SK-N-SH (cell line): Measurements from ENCODE around the gene FBXO31. TPM values are rescaled to one million over a fixed set of nuclear protein-coding genes. Genes with fewer than 3 reads are reported as not detected.
"Not testable (repeated sequence)": the region's sequence is repeated elsewhere in the genome, so short reads cannot be mapped to it uniquely, and the experiment has no call there.

ENCODE experiments used
- CTCF ChIA-PET: fragments of 300-600, 350-600 bp; formaldehyde crosslinking; extraction: SDS; loops from one replicate; lab custom pipeline; 2021; lab: Yijun Ruan, JAX
- POLR2A ChIA-PET: fragments of 350-600 bp; sonication (Branson Sonifier 250); formaldehyde crosslinking; extraction: SDS; loops from one replicate; lab custom pipeline; 2020; ENCODE audit warnings: antibody characterized with exemption, inconsistent platforms; lab: Yijun Ruan, JAX
- DNase-seq: peaks from one replicate; pipeline ENCODE4 v3.0.0; 2012
- H2AFZ ChIP-seq: fragments of 200-600 bp; sonication (generic); 2 replicates; pipeline ENCODE4 v1.8.1; 2016; ENCODE audit warnings: antibody characterized with exemption, mild to moderate bottlenecking, low read depth
- H3F3A ChIP-seq: fragments of 200-600 bp; sonication (generic); replicated peaks from 2 replicates; pipeline ENCODE3; 2016; ENCODE audit warnings: antibody characterized with exemption, mild to moderate bottlenecking; ENCODE audit not compliant: insufficient read depth
- H3K27ac ChIP-seq, 2 experiments: fragments of 200-500 bp in 1 of 2; fragments of 200-600 bp in 1 of 2; sonication (Bioruptor generic) in 1 of 2; sonication (generic), shearing (Covaris generic) in 1 of 2; 2 replicates each; pipeline versions ENCODE4 v1.5.1 to v1.6.1; 2014 to 2016; ENCODE audit warnings: low read depth in 2 of 2, inconsistent platforms in 1 of 2, low read length in 1 of 2, mild to moderate bottlenecking in 1 of 2, mixed read lengths in 1 of 2
- H3K27me3 ChIP-seq: fragments of 200-600 bp; sonication (generic), shearing (Covaris generic); 2 replicates; pipeline ENCODE4 v1.6.1; 2016; ENCODE audit warnings: mixed run types; ENCODE audit not compliant: insufficient read depth
- H3K36me3 ChIP-seq, 2 experiments: fragments of 200-500 bp in 1 of 2; fragments of 200-600 bp in 1 of 2; sonication (Bioruptor generic) in 1 of 2; sonication (generic) in 1 of 2; replicated peaks in 1 of 2; 2 replicates each; pipeline versions ENCODE3 to v1.5.1; 2014 to 2016; ENCODE audit warnings: low read length in 1 of 2, mild to moderate bottlenecking in 1 of 2; ENCODE audit not compliant: insufficient read depth in 2 of 2, control insufficient read depth in 1 of 2
- H3K4me1 ChIP-seq, 2 experiments: fragments of 200-500 bp in 1 of 2; fragments of 200-600 bp in 1 of 2; sonication (Bioruptor generic) in 1 of 2; sonication (generic), shearing (Covaris generic) in 1 of 2; 2 replicates each; pipeline versions ENCODE4 v1.5.1 to v1.6.1; 2014 to 2016; ENCODE audit warnings: low read depth in 1 of 2, low read length in 1 of 2, mixed run types in 1 of 2; ENCODE audit not compliant: insufficient read depth in 2 of 2, control insufficient read depth in 1 of 2
- H3K4me2 ChIP-seq: fragments of 200-600 bp; sonication (generic), shearing (Covaris generic); 2 replicates; pipeline ENCODE4 v1.6.1; 2017; ENCODE audit warnings: mixed run types
- H3K4me3 ChIP-seq, 2 experiments: fragments of 200-500 bp in 1 of 2; fragments of 200-600 bp in 1 of 2; sonication (Bioruptor generic) in 1 of 2; sonication (generic), shearing (Covaris generic) in 1 of 2; 2 replicates each; pipeline versions ENCODE4 v1.5.1 to v1.8.1; 2014 to 2016; ENCODE audit warnings: low read depth in 2 of 2, inconsistent platforms in 1 of 2, low read length in 1 of 2, mild to moderate bottlenecking in 1 of 2, mixed read lengths in 1 of 2, moderate library complexity in 1 of 2
- H3K79me2 ChIP-seq: fragments of 200-600 bp; sonication (generic); 2 replicates; pipeline ENCODE4 v1.8.1; 2017; ENCODE audit warnings: mild to moderate bottlenecking; ENCODE audit not compliant: insufficient read depth
- H3K9ac ChIP-seq: fragments of 200-600 bp; sonication (generic); 2 replicates; pipeline ENCODE4 v1.6.1; 2017; ENCODE audit warnings: mixed run types
- H3K9me2 ChIP-seq: fragments of 200-600 bp; sonication (generic); 2 replicates; pipeline ENCODE4 v1.6.1; 2017; ENCODE audit warnings: mixed run types
- H3K9me3 ChIP-seq: fragments of 200-600 bp; sonication (generic); 2 replicates; pipeline ENCODE4 v1.6.1; 2017; ENCODE audit warnings: mixed run types, mild to moderate bottlenecking, moderate library complexity
- H4K20me1 ChIP-seq: fragments of 200-600 bp; sonication (generic); 2 replicates; pipeline ENCODE4 v1.6.1; 2017; ENCODE audit warnings: mild to moderate bottlenecking, mixed run types; ENCODE audit not compliant: insufficient read depth
- EZH2phosphoT487 ChIP-seq: fragments of 200-600 bp; sonication (generic); IDR thresholded peaks from 2 replicates; pipeline ENCODE4 v1.6.1; 2017; ENCODE audit warnings: low read depth, mixed run types, mild to moderate bottlenecking, antibody characterized with exemption, moderate library complexity, borderline replicate concordance
- FOSL2 ChIP-seq: IDR thresholded peaks from 2 replicates; pipeline ENCODE4 v1.4.0; 2012; ENCODE audit warnings: low read depth, mild to moderate bottlenecking, moderate library complexity, borderline replicate concordance
- FOXJ3 ChIP-seq: sonication (generic); formaldehyde crosslinking; IDR thresholded peaks from 2 replicates; pipeline ENCODE4 v1.5.1; 2020; ENCODE audit warnings: mild to moderate bottlenecking, missing genetic modification reagents
- FOXM1 ChIP-seq: IDR thresholded peaks from 2 replicates; pipeline ENCODE4 v1.4.0; 2012; ENCODE audit warnings: low read depth, mild to moderate bottlenecking
- GABPA ChIP-seq: IDR thresholded peaks from 2 replicates; pipeline ENCODE4 v1.4.0; 2012; ENCODE audit warnings: low read depth, mild to moderate bottlenecking
- GATA2 ChIP-seq: sonication (generic); formaldehyde crosslinking; IDR thresholded peaks from 2 replicates; pipeline ENCODE4 v1.5.0; 2020; ENCODE audit warnings: mild to moderate bottlenecking, missing genetic modification reagents
- JUND ChIP-seq: IDR thresholded peaks from 2 replicates; pipeline ENCODE4 v1.4.0; 2012
- MXI1 ChIP-seq: IDR thresholded peaks from 2 replicates; pipeline ENCODE4 v1.6.1; 2012; ENCODE audit warnings: mild to moderate bottlenecking, low read depth, low read length, improper control_type of control experiment
- RXRA ChIP-seq: IDR thresholded peaks from 2 replicates; pipeline ENCODE4 v1.4.0; 2012; ENCODE audit warnings: low read depth, mild to moderate bottlenecking, borderline replicate concordance
- SMC3 ChIP-seq: IDR thresholded peaks from 2 replicates; pipeline ENCODE4 v1.6.1; 2012; ENCODE audit warnings: low read depth, low read length, improper control_type of control experiment
- YY1 ChIP-seq: IDR thresholded peaks from 2 replicates; pipeline ENCODE4 v1.4.0; 2012; ENCODE audit warnings: low read depth, mild to moderate bottlenecking
- WGBS: methylation state at CpG from one replicate; pipeline ENCODE4 v1.1.6; 2017; ENCODE audit warnings: low lambda C conversion rate; 5-methylcytosine and 5-hydroxymethylcytosine counted together
- polyA plus RNA-seq, 3 experiments: library from polyadenylated mRNA; depleted of rRNA; stranded (reverse); fragments of >200 nt; gene quantifications; 2 replicates each; pipeline ENCODE4 v1.2.3, GENCODE V29; 2012
- TF ChIP-seq, protein P1 (sequence below): IDR thresholded peaks from 2 replicates; pipeline ENCODE4 v1.4.0; 2012; ENCODE audit warnings: low read depth
- TF ChIP-seq, protein P2 (sequence below): fragments of 200-600 bp; sonication (generic); IDR thresholded peaks from 2 replicates; pipeline ENCODE4 v1.6.1; 2017; ENCODE audit warnings: antibody characterized with exemption, mild to moderate bottlenecking, moderate library complexity

Gene FBXO31
- polyA plus RNA-seq, 1 of the 3 experiments (the other 2 are of a cell fraction): 14.2 TPM

DNA sequence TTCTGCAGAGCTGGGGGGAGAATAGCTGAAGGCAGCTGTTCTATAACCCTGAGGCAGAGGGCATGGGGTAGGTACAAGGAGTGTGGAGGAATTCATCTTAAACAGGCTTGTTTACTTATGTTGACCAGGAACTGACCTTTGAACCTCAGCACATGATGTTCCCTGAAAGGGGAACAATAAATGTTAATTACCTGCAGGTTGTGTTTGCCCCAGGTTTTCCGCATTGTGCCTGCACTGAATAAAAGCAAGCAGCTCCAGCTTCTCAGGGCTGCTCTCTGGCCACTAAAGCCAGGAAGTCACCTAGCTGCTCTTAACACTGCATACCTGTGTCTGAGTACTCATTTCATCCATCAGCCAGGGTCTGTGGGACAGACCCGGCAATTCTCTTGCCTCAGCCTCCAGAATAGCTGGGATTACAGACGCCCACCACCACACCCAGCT lies 4.2 kb downstream of the FBXO31 start:
- H3K27ac ChIP-seq, DNase-seq, H3K4me2 ChIP-seq, POLR2A ChIA-PET, H2AFZ ChIP-seq, H3K9me2 ChIP-seq, H3K4me3 ChIP-seq, H3K36me3 ChIP-seq, CTCF ChIA-PET, H3K9ac ChIP-seq, H3K27me3 ChIP-seq, H3F3A ChIP-seq, H3K9me3 ChIP-seq: not testable (repeated sequence)
- 90% methylated on average over 2 of the region's 3 CpGs for WGBS
- peaks cover 7 to 19% of the 10 kb centered on the region in 2 experiments; a peak in 3 of 4 replicates for H3K4me1 ChIP-seq
- peaks cover 48% of the 10 kb centered on the region for H4K20me1 ChIP-seq
- peaks cover 88% of the 10 kb centered on the region for H3K79me2 ChIP-seq

DNA sequence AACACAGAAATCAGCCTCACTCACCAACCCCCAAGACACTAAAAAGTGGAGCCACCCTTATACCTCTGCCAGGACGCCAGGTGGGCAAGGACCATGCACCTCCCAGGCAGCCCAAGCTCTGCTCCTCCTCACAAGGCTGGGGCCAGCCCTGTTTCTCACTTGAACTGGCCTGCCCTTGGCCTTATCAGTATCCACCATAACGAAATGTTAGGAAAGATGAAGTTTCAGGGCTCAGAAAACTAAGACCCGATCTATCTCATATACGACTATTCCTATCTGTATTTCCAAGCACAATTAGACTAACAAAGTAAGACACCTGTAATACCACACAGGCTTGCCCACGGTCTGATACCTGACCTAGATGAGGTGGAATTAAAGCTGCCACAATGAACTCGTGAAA lies 6.9 kb downstream of the FBXO31 start:
- DNase-seq: no peak
- TF ChIP-seq FOXJ3 (no peak), YY1 (no peak), JUND (no peak), GATA2 (CRISPR knock-in tag) (no peak), EZH2phosphoT487 (no peak)
- TF ChIP-seq, protein P1, sequence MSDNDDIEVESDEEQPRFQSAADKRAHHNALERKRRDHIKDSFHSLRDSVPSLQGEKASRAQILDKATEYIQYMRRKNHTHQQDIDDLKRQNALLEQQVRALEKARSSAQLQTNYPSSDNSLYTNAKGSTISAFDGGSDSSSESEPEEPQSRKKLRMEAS: no peak
- TF ChIP-seq, all 33 proteins: peak for 0
- Histone ChIP-seq H3K27ac (no peak overlapping the region), H3K4me3 (no peak overlapping the region), H3K4me1 (peaks cover 5 to 19% of the 10 kb centered on the region in 2 experiments; a peak in 2 of 4 replicates), H3K9me2 (no peaks in the 10 kb centered on the region), H4K20me1 (peaks cover 54% of the 10 kb centered on the region), H3K9me3 (no peaks in the 10 kb centered on the region), H3K4me2 (no peak overlapping the region), H3K36me3 (no peaks in the 10 kb centered on the region), H2AFZ (no peak overlapping the region), H3F3A (no peaks in the 10 kb centered on the region), H3K27me3 (no peaks in the 10 kb centered on the region), H3K79me2 (peaks cover 97% of the 10 kb centered on the region), H3K9ac (no peak overlapping the region)
- POLR2A ChIA-PET: no interaction called here
- CTCF ChIA-PET: interaction anchor here (1.8 kb wide), 1 partner anchor 52 kb away, joined by 7 read pairs; no protein-coding TSS in a partner anchor
- WGBS: 97% methylated on average over 6 of the region's 6 CpGs

DNA sequence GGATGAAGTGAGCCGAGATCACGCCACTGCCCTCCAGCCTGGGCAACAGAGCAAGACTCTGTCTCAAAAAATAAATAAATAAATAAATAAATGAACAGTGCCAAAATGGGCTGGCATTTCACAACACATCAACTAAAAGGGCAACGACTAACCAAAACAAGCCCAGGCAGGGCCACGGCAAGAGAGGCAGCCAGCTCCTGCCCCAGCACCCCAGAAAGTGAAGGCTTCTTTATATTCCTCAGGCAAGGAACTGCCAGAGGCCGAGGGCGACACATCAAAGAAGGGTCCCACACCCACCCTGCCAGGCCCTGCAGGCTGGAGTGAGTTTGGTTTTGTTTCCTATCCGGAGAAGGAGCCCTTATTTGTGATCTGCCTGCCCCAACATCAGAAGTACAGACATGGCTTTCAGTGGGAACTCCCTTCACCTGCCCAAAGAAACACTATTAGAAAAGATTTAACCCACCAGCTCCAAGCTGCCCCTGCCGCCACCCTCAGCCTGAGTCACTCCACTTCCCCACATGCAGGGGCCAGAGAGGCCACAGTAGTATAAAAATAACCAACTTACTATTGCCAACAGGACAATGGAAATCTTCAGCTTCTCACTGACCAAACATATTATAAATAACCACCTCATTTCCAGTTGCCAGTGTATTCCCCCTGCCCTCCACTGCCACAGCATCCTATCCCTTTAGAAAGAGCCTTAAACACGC lies 8.0 kb downstream of the FBXO31 start:
- Histone ChIP-seq H3K79me2 (peaks cover 96% of the 10 kb centered on the region), H3K27ac (peak overlapping the region in 1 of 2 experiments; percentile 29; a peak in 1 of 4 replicates), H3K36me3 (no peaks in the 10 kb centered on the region), H3K27me3 (no peaks in the 10 kb centered on the region), H3K4me1 (peaks cover 9 to 10% of the 10 kb centered on the region in 2 experiments; a peak in 2 of 4 replicates), H4K20me1 (peaks cover 52% of the 10 kb centered on the region), H3F3A (no peaks in the 10 kb centered on the region), H3K9me3 (no peaks in the 10 kb centered on the region), H3K4me2 (peak overlapping the region; percentile 59), H2AFZ (no peak overlapping the region), H3K9ac (no peak overlapping the region), H3K4me3 (no peak overlapping the region), H3K9me2 (no peaks in the 10 kb centered on the region)
- DNase-seq: no peak
- WGBS: 94% methylated on average over 9 of the region's 9 CpGs
- ChIA-PET CTCF (interaction anchor here (0.6 kb wide), 1 partner anchor 257 kb away, joined by 3 read pairs; no protein-coding TSS in a partner anchor), POLR2A (no interaction called here)
- TF ChIP-seq SMC3 (no peak), FOSL2 (no peak), FOXM1 (no peak), GABPA (no peak), MXI1 (no peak), YY1 (no peak), GATA2 (CRISPR knock-in tag) (no peak), RXRA (no peak)
- TF ChIP-seq, protein P2, sequence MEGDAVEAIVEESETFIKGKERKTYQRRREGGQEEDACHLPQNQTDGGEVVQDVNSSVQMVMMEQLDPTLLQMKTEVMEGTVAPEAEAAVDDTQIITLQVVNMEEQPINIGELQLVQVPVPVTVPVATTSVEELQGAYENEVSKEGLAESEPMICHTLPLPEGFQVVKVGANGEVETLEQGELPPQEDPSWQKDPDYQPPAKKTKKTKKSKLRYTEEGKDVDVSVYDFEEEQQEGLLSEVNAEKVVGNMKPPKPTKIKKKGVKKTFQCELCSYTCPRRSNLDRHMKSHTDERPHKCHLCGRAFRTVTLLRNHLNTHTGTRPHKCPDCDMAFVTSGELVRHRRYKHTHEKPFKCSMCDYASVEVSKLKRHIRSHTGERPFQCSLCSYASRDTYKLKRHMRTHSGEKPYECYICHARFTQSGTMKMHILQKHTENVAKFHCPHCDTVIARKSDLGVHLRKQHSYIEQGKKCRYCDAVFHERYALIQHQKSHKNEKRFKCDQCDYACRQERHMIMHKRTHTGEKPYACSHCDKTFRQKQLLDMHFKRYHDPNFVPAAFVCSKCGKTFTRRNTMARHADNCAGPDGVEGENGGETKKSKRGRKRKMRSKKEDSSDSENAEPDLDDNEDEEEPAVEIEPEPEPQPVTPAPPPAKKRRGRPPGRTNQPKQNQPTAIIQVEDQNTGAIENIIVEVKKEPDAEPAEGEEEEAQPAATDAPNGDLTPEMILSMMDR: no peak
